GM23338 (cell line): Measurements from ENCODE around the gene AKIRIN1. TPM values are rescaled to one million over a fixed set of nuclear protein-coding genes. Genes with fewer than 3 reads are reported as not detected.

ENCODE experiments used
- ATAC-seq: fragments of 200-7000 bp; cut with Tn5 transposase; 3 replicates; pipeline ENCODE4 v1.9.1; 2020
- DNase-seq: peaks from one replicate; pipeline ENCODE4 v3.0.0-alpha.2; 2015; ENCODE audit warnings: low spot score
- H2AFZ ChIP-seq: fragments of 200-600 bp; sonication (generic); 2 replicates; pipeline ENCODE4 v1.8.0; 2016; ENCODE audit warnings: antibody characterized with exemption, mild to moderate bottlenecking, moderate library complexity
- H3F3A ChIP-seq: fragments of 200-600 bp; sonication (generic); replicated peaks from 2 replicates; pipeline ENCODE4 v1.8.0; 2017; ENCODE audit warnings: antibody characterized with exemption, mixed run types, low read depth
- H3K27ac ChIP-seq: fragments of 200-600 bp; sonication (generic); 2 replicates; pipeline ENCODE4 v1.6.1; 2016; ENCODE audit warnings: low read depth
- H3K27me3 ChIP-seq: fragments of 200-600 bp; sonication (generic); 2 replicates; pipeline ENCODE4 v1.8.0; 2016; ENCODE audit warnings: mild to moderate bottlenecking, mixed run types, moderate library complexity; ENCODE audit not compliant: insufficient read depth
- H3K36me3 ChIP-seq: fragments of 200-600 bp; sonication (generic); 2 replicates; pipeline ENCODE4 v1.8.0; 2016; ENCODE audit warnings: mild to moderate bottlenecking; ENCODE audit not compliant: insufficient read depth
- H3K4me1 ChIP-seq: fragments of 200-600 bp; sonication (generic); 2 replicates; pipeline ENCODE4 v1.8.0; 2016; ENCODE audit warnings: mild to moderate bottlenecking, moderate library complexity; ENCODE audit not compliant: insufficient read depth
- H3K4me2 ChIP-seq: fragments of 200-600 bp; sonication (generic); 2 replicates; pipeline ENCODE4 v1.7.1; 2017; ENCODE audit warnings: mixed run types
- H3K4me3 ChIP-seq: fragments of 200-600 bp; sonication (generic); 2 replicates; pipeline ENCODE4 v1.6.1; 2016; ENCODE audit warnings: mixed run types
- H3K79me2 ChIP-seq: fragments of 200-600 bp; sonication (generic); replicated peaks from 2 replicates; pipeline ENCODE4 v1.8.0; 2017; ENCODE audit warnings: mild to moderate bottlenecking; ENCODE audit not compliant: insufficient read depth
- H3K9me2 ChIP-seq: fragments of 200-600 bp; sonication (generic); 2 replicates; pipeline ENCODE4 v1.8.0; 2017; ENCODE audit not compliant: insufficient read depth
- H4K20me1 ChIP-seq: fragments of 200-600 bp; sonication (generic); replicated peaks from 2 replicates; pipeline ENCODE4 v1.8.0; 2017; ENCODE audit warnings: mild to moderate bottlenecking; ENCODE audit not compliant: insufficient read depth
- H3K27ac Mint-ChIP-seq: 2 replicates; pipeline ENCODE4 v1.8.0; 2020; ENCODE audit warnings: inconsistent platforms, mild to moderate bottlenecking, moderate library complexity, mixed read lengths
- H3K27me3 Mint-ChIP-seq: 3 replicates; pipeline ENCODE4 v1.8.0; 2022; ENCODE audit warnings: low read depth, mild to moderate bottlenecking, moderate library complexity, mixed read lengths, inconsistent platforms; ENCODE audit not compliant: insufficient read depth, poor library complexity
- H3K36me3 Mint-ChIP-seq: 3 replicates; pipeline ENCODE4 v1.8.0; 2021; ENCODE audit warnings: low read depth, mild to moderate bottlenecking, inconsistent platforms, moderate library complexity, mixed read lengths
- H3K4me1 Mint-ChIP-seq: 3 replicates; pipeline ENCODE4 v1.8.0; 2020; ENCODE audit warnings: mild to moderate bottlenecking, inconsistent platforms, mixed read lengths
- H3K4me3 Mint-ChIP-seq: 3 replicates; pipeline ENCODE4 v1.8.0; 2021; ENCODE audit warnings: moderate library complexity, mild to moderate bottlenecking, inconsistent platforms, mixed read lengths
- H3K9me3 Mint-ChIP-seq: 3 replicates; pipeline ENCODE4 v1.8.0; 2020; ENCODE audit warnings: moderate library complexity, mild to moderate bottlenecking, inconsistent platforms, mixed read lengths
- CREB1 ChIP-seq: fragments of 250-450 bp; sonication (Bioruptor Pico); IDR thresholded peaks from 2 replicates; pipeline ENCODE4 v1.5.0; 2020; ENCODE audit warnings: low read depth, mild to moderate bottlenecking, moderate library complexity
- ETS1 ChIP-seq: IDR thresholded peaks from 2 replicates; pipeline ENCODE4 v1.6.1; 2016; ENCODE audit warnings: antibody characterized with exemption
- EZH2 ChIP-seq: fragments of 200-600 bp; sonication (generic); IDR thresholded peaks from one replicate; pipeline ENCODE4 v1.8.0; 2017; ENCODE audit warnings: antibody characterized with exemption, mild to moderate bottlenecking, low read depth; ENCODE audit not compliant: unreplicated experiment
- EZH2phosphoT487 ChIP-seq: fragments of 200-600 bp; sonication (generic); IDR thresholded peaks from one replicate; pipeline ENCODE4 v1.8.1; 2018; ENCODE audit warnings: antibody characterized with exemption; ENCODE audit not compliant: unreplicated experiment
- JUNB ChIP-seq: IDR thresholded peaks from one replicate; pipeline ENCODE4 v1.6.1; 2016; ENCODE audit warnings: antibody characterized with exemption; ENCODE audit not compliant: unreplicated experiment
- NANOG ChIP-seq: IDR thresholded peaks from 2 replicates; pipeline ENCODE4 v1.6.1; 2016; ENCODE audit warnings: antibody characterized with exemption, borderline replicate concordance
- POLR2AphosphoS5 ChIP-seq: IDR thresholded peaks from 2 replicates; pipeline ENCODE4 v1.6.1; 2016; ENCODE audit warnings: antibody characterized with exemption, low read depth
- REST ChIP-seq: IDR thresholded peaks from one replicate; pipeline ENCODE4 v1.6.1; 2018; ENCODE audit warnings: antibody characterized with exemption; ENCODE audit not compliant: unreplicated experiment
- STAT1 ChIP-seq: IDR thresholded peaks from one replicate; pipeline ENCODE4 v1.6.1; 2016; ENCODE audit warnings: antibody characterized with exemption; ENCODE audit not compliant: unreplicated experiment
- ZNF331 ChIP-seq: fragments of 250-450 bp; sonication (Bioruptor Pico); IDR thresholded peaks from 2 replicates; pipeline ENCODE4 v1.5.0; 2020; ENCODE audit warnings: low read depth, mild to moderate bottlenecking, moderate library complexity
- polyA plus RNA-seq: library from polyadenylated mRNA; unstranded; fragments of >200 nt; fragmentation: Nextera tagmentation; extraction: Ambion mirVana; gene quantifications from 2 replicates; pipeline ENCODE4 v1.2.1, GENCODE V29; 2016
- total RNA-seq: library from RNA; depleted of rRNA; stranded (reverse); fragments of >200 nt; shearing (Covaris generic); gene quantifications from 2 replicates; pipeline ENCODE4 v1.2.3, GENCODE V29; 2014
- TF ChIP-seq, protein P1 (sequence below): fragments of 250-450 bp; sonication (Bioruptor Pico); IDR thresholded peaks from 2 replicates; pipeline ENCODE4 v1.5.0; 2020; ENCODE audit warnings: mild to moderate bottlenecking, moderate library complexity

The AKIRIN1 gene
- total and polyA plus RNA-seq, 2 experiments from 2014 or later, result 162 to 254 TPM

DNA sequence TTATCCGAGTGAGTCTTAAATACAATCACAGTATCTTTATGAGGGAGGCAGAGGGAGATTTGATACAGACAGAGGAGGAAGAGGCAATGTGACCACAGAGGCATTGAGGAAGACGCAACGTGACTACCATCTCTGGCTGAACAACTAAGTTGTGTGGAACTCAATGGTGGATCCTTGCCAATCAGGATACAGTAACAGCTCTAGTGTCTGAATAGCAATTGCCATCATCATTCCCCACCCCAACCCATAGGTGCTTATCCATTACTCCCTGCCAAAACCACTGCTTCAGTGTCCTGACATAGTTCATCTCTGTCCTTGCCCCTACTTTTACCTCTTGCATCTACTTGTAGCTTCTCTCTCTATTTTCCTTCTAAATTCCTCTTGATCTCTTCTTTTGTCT is 29.0 kb upstream of the AKIRIN1 start (continued):
- TF ChIP-seq REST, result no peak
- TF ChIP-seq CREB1, result no peak
- TF ChIP-seq NANOG, result no peak
- no peak for TF ChIP-seq STAT1
- no peak for TF ChIP-seq JUNB
- TF ChIP-seq POLR2AphosphoS5, result no peak
- no peak for TF ChIP-seq ZNF331 (CRISPR knock-in tag)

DNA sequence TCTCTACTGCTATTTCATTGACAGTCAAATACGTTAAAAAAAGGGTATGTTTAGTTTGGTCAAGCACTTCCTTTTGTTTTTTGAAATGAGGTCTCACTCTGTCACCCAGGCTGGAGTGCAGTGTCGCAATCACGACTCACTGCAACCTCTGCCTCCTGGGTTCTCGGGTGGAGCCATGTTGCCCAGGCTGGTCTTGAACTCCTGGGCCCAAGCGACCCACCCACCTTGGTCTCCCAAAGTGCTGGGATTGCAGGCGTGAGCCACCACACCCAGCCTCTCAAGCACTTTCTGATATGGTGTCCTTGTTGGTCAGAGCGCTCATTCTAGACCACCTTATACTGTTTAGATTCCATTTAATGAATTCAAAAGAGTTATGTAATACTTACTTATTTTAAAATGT is 28.5 kb upstream of the AKIRIN1 start:
- no peak for ATAC-seq
- Histone ChIP-seq H3K4me1 (no peaks in the 10 kb centered on the region), H3K9me2 (no peaks in the 10 kb centered on the region), H3K27me3 (no peaks in the 10 kb centered on the region), H2AFZ (peak overlapping the region; percentile 29; the same call in 1 of the 2 replicates), H3F3A (no peaks in the 10 kb centered on the region), H3K4me2 (no peak overlapping the region), H3K27ac (no peak overlapping the region), H3K4me3 (no peak overlapping the region), H3K36me3 (no peaks in the 10 kb centered on the region), H3K79me2 (no peaks in the 10 kb centered on the region), H4K20me1 (no peaks in the 10 kb centered on the region)
- Mint-ChIP-seq H3K27me3 (peaks cover 2% of the 10 kb centered on the region), H3K36me3 (no peaks in the 10 kb centered on the region), H3K4me3 (no peak overlapping the region), H3K27ac (no peak overlapping the region), H3K9me3 (no peaks in the 10 kb centered on the region; the same call in 2 of the 3 replicates), H3K4me1 (peaks cover 10% of the 10 kb centered on the region; the same call in 2 of the 3 replicates)
- DNase-seq, result no peak
- TF ChIP-seq REST (no peak), ETS1 (no peak), CREB1 (no peak), EZH2phosphoT487 (no peak), EZH2 (no peak)
- TF ChIP-seq, protein P1, sequence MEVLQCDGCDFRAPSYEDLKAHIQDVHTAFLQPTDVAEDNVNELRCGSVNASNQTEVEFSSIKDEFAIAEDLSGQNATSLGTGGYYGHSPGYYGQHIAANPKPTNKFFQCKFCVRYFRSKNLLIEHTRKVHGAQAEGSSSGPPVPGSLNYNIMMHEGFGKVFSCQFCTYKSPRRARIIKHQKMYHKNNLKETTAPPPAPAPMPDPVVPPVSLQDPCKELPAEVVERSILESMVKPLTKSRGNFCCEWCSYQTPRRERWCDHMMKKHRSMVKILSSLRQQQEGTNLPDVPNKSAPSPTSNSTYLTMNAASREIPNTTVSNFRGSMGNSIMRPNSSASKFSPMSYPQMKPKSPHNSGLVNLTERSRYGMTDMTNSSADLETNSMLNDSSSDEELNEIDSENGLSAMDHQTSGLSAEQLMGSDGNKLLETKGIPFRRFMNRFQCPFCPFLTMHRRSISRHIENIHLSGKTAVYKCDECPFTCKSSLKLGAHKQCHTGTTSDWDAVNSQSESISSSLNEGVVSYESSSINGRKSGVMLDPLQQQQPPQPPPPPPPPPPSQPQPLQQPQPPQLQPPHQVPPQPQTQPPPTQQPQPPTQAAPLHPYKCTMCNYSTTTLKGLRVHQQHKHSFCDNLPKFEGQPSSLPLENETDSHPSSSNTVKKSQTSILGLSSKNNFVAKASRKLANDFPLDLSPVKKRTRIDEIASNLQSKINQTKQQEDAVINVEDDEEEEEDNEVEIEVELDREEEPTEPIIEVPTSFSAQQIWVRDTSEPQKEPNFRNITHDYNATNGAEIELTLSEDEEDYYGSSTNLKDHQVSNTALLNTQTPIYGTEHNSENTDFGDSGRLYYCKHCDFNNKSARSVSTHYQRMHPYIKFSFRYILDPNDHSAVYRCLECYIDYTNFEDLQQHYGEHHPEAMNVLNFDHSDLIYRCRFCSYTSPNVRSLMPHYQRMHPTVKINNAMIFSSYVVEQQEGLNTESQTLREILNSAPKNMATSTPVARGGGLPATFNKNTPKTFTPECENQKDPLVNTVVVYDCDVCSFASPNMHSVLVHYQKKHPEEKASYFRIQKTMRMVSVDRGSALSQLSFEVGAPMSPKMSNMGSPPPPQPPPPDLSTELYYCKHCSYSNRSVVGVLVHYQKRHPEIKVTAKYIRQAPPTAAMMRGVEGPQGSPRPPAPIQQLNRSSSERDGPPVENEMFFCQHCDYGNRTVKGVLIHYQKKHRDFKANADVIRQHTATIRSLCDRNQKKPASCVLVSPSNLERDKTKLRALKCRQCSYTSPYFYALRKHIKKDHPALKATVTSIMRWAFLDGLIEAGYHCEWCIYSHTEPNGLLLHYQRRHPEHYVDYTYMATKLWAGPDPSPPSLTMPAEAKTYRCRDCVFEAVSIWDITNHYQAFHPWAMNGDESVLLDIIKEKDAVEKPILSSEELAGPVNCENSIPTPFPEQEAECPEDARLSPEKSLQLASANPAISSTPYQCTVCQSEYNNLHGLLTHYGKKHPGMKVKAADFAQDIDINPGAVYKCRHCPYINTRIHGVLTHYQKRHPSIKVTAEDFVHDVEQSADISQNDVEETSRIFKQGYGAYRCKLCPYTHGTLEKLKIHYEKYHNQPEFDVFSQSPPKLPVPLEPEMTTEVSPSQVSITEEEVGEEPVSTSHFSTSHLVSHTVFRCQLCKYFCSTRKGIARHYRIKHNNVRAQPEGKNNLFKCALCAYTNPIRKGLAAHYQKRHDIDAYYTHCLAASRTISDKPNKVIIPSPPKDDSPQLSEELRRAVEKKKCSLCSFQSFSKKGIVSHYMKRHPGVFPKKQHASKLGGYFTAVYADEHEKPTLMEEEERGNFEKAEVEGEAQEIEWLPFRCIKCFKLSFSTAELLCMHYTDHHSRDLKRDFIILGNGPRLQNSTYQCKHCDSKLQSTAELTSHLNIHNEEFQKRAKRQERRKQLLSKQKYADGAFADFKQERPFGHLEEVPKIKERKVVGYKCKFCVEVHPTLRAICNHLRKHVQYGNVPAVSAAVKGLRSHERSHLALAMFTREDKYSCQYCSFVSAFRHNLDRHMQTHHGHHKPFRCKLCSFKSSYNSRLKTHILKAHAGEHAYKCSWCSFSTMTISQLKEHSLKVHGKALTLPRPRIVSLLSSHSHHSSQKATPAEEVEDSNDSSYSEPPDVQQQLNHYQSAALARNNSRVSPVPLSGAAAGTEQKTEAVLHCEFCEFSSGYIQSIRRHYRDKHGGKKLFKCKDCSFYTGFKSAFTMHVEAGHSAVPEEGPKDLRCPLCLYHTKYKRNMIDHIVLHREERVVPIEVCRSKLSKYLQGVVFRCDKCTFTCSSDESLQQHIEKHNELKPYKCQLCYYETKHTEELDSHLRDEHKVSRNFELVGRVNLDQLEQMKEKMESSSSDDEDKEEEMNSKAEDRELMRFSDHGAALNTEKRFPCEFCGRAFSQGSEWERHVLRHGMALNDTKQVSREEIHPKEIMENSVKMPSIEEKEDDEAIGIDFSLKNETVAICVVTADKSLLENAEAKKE (CRISPR knock-in tag), result no peak
